DMS 273 (cell line): Measurements from ENCODE around the gene RPA4.
"Not testable (repeated sequence)": the region's sequence is repeated elsewhere in the genome, so short reads cannot be mapped to it uniquely, and the experiment has no call there.

Experiments
- DNase-seq: peaks from one replicate; lab custom pipeline; 2025; ENCODE audit not compliant: unreplicated experiment; lab: John Stamatoyannopoulos, UW

RPA4 gene, protein sequence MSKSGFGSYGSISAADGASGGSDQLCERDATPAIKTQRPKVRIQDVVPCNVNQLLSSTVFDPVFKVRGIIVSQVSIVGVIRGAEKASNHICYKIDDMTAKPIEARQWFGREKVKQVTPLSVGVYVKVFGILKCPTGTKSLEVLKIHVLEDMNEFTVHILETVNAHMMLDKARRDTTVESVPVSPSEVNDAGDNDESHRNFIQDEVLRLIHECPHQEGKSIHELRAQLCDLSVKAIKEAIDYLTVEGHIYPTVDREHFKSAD

GRCh38 chrX:96883608-96884007 is at the start of gene RPA4:
Gene RPA4 (plus strand): TSS chrX:96883908. CDS start chrX:96884311, 403 bp downstream.
- DNase-seq, result no peak

DNA sequence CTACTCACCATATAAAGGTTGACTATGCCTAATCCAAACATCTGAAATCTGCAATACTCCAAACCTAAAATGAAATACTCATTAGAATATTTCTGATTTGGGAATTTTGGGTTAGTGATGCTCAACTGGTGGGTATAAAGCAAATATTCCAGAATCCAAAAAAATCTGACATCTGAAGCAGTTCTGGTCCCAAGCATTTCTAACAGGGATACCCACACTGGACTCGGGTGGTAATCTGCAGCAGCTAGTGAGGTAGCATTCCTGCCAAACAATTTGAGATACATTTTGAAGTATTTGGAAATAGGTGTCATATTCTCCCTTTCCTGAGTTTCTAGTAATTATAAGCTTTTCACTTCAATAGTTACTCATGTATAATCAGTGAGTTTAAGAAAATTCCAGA is 49.6 kb upstream of the RPA4 start:
- DNase-seq, result no peak

DNA sequence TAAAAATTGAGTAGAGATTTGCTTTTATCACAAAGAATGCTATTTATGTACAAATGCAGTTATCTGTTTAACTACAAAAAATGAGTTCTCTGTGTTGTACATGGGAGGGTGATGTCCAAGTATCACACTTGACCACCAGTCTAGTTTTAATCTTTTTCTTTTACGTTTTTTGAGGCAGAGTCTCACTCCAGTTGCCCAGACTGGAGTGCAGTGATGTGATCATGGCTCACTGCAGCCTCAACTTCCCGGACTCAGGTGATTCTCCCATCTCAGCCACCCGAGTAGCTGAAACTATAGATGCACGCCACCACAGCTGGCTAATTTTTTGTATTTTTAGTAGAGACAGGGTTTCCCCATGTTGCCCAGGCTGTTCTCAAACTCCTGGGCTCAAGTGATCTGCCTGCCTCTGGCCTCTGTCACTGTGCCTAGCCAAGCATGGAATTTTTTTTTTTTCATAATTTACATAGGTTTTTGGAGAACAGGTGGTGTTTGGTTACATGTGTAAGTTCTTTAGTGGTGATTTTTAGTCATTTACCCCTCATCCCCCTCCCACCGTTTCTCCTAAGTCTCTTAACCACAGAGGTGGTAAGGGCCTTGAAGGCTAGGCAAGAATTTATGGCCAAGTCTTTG is 47.9 kb upstream of the RPA4 start:
- DNase-seq, result no peak

GRCh38 chrX:96837808-96838207 is 45.9 kb upstream of the RPA4 start:
- DNase-seq, result no peak

GRCh38 chrX:96838537-96838936 is 45.2 kb upstream of the RPA4 start:
- DNase-seq, result no peak

DNA sequence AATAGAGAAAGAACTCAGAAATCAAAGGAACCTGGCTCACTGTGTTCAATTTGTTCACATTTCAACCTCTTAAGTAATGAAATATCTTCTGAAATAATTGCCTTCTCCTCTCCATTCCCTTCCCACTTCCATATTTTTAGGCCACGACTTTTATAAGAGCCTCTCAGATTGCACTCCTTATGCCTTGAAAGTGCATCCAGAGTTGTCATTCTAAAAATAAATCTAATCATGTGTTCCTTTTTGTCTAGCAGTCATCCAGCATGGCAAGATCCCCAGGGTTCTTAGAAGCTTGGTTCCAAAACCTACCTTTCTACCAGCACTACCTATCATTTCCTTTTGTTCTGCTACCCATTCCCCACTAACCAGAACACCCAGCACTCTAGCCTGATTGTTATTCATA is 42.4 kb upstream of the RPA4 start:
- DNase-seq, result no peak

GRCh38 chrX:96841866-96842265 is 41.8 kb upstream of the RPA4 start:
- not testable (repeated sequence) for DNase-seq

GRCh38 chrX:96843566-96843965 is 40.1 kb upstream of the RPA4 start:
- no peak for DNase-seq

DNA sequence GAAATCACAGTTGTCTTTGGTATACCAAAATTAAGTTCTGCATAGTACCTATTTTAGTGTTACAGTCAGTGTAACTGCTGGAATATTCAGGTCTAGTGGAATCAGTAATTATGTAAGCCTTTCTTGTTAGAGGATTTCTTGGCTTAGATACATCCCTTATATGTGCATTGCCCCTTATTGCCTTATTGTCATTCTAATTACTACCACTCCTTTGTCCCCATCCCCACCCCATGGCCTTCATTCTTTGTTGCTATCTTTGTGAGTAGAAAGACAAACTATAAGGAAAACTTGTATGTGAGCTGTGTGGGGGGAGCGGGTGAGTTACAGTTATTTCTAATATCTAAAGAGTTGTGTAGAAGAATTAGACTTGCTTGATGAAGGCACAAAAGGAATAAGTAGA is 36.9 kb upstream of the RPA4 start:
- no peak for DNase-seq

DNA sequence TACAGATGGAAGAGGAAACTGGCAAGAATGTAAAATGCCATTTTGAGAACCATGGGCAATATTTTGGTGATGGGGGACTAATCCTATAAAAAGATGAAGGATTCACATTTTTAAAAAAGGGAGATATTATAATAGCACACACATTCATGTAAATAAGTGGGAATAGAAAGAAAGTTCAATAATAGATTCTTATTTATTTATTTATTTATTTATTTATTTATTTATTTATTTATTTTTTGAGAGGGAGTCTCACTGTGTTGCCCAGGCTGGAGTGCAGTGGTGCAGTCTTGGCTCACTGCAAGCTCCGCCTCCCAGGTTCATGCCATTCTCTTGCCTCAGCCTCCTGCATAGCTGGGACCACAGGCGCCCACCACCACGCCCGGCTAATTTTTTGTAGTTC is 24.3 kb upstream of the RPA4 start:
- DNase-seq, result not testable (repeated sequence)

DNA sequence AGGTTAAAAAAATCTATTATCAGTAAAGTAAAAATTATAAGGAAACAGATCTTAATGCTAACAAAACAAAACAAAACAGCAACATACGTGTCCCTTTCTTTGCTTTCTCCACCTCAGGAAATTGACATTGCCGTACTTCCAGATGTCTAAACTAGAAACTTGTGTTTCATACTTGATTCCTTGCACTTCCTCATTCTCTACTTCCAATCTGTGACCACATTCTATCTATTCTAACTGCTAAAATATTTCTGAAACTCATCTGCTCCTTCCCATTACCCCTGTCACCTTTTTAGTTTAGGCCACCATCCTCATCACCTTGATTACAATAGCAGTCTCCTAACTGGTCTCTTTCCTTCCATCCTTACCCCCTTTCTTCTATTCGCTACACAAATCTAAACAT is 22.5 kb upstream of the RPA4 start:
- no peak for DNase-seq

DNA sequence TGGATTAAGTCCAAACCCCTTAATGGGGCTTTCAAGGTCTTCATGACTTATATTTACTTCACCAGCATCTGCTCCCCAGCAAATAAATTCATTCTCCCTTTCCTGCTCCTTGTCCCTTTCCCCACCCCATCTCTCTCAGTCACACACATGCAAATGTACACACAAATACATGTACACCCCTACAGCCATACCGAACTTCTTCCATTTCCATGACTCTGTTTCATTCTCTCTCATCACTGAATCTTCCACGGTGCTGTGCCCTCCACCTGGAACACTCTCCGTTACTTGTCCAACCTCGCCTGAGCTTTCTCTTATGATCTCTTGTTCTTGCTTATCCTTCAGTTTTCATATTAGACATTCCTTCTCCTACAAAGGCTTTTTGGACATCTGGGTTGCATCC is 22.0 kb upstream of the RPA4 start:
- DNase-seq, result peak; percentile 42

DNA sequence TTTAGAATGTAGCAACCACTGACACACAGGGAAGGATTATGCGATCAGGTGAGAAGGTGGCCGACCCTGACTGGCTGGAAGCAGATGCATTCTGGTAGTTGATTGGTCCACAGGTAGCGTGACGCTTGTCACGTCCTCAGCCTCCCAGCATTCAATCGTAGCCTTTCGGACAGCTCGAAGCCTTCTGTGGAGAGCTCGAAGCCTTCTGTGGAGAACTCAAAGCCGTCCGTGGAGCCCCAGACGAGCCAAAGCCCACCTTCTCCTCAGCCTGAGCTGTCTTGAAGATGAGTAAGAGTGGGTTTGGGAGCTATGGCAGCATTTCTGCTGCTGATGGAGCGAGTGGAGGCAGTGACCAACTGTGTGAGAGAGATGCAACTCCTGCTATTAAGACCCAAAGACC is 319 bp downstream of the RPA4 start:
- no peak for DNase-seq

GRCh38 chrX:96889726-96890125 is 6.0 kb downstream of the RPA4 start:
- DNase-seq, result no peak

- DNase-seq, result no peak
Observed at GRCh38 chrX:96906741-96907140, 23.0 kb downstream of the RPA4 start.

GRCh38 chrX:96907516-96908272 is 24.0 kb downstream of the RPA4 start:
- peak; percentile 71 for DNase-seq

DNA sequence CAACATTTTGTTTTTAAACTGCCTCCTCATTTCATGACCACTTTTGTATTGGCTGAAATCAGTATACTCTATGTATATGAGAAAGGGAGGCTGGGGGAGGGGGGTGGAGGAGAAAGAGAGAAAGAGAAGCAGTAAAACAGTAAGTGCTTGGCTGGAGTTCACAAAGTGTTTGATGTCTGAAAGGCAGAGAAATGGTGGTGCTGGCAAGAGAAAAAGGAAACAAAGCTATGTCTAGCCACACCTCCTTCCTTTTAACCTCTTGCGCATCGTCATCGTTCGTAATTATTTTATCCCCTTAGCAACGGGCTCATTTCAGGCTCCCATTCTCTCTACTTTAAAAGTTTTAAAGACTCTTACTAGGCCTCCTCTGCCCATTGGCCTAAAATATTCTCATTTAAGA is 25.6 kb downstream of the RPA4 start:
- peak; percentile 19 for DNase-seq

DNA sequence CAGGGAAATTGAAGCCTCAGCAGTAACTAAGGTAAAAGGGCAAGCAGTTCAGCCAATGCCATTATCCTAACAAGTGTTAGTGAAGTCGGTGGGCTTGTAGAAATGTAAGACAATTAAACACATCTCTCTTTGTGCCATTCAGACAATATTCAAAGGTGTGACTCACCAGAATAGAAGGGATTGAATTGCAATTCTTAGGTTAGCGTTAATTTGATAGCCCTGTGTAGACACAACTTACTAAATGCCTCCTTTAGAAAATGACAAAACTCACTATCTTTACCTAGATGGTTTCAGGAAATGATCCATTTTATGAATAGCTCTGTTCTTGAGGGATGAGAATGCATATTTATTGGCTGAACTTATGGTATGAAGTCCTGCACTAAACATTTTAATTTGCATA is 35.2 kb downstream of the RPA4 start:
- no peak for DNase-seq

DNA sequence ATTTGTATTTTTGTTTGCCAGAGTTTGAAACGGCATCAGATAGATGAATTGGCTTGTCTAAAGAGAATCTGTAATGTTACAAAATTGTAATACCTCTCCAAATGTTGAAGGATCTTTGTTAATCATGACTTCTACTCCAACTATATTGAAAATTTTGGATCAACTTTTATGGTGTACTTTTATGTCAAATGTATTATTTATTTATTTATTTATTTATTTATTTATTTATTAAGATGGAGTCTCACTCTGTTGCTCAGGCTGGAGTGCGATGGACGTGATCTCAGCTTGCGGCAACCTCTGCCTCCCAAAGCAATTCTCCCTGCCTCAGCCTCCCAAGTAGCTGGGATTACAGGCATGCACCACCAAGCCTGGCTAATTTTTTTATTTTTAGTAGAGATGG is 36.0 kb downstream of the RPA4 start:
- DNase-seq, result no peak

DNA sequence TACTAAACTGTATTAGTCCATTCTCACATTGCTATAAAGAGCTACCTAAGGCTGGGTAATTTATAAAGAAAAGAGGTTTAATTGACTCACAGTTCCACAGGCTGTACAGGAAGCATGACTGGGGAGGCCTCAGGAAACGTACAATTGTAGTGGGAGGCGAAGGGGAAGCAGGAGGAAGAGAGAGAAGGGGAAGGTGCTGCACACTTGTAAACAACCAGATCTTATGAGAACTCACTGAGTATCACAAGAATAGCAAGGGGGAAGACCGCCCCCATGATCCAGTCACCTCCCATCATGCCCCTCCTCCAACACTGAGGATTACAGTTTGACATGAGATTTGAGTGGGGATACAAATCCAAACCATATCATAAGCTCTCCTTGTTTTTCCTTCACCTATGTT is 40.9 kb downstream of the RPA4 start:
- DNase-seq, result no peak

- DNase-seq, result peak; percentile 68
Observed at GRCh38 chrX:96929036-96929435, 45.3 kb downstream of the RPA4 start.
